Muscle of arm (tissue), 12 donors: ENCODE measurements around the gene LRP2BP. TPM values are rescaled to one million over a fixed set of nuclear protein-coding genes. Genes with fewer than 3 reads are reported as not detected.
"Not testable (repeated sequence)": the region's sequence is repeated elsewhere in the genome, so short reads cannot be mapped to it uniquely, and the experiment has no call there.

Experiments used
- DNase-seq: peaks from one replicate; pipeline ENCODE4 v3.0.0-alpha.2; 2013
- polyA plus RNA-seq, 12 donors: library from polyadenylated mRNA; unstranded; fragments of 120-200 nt; gene quantifications; one replicate each; pipeline ENCODE4 v1.2.1, GENCODE V29; 2013; ENCODE audit not compliant: insufficient read length in 12 of 12

LRP2BP gene
- polyA plus RNA-seq, 12 donors: 2.0 to 8.2 (median 4.2) TPM; not detected in 1

DNA sequence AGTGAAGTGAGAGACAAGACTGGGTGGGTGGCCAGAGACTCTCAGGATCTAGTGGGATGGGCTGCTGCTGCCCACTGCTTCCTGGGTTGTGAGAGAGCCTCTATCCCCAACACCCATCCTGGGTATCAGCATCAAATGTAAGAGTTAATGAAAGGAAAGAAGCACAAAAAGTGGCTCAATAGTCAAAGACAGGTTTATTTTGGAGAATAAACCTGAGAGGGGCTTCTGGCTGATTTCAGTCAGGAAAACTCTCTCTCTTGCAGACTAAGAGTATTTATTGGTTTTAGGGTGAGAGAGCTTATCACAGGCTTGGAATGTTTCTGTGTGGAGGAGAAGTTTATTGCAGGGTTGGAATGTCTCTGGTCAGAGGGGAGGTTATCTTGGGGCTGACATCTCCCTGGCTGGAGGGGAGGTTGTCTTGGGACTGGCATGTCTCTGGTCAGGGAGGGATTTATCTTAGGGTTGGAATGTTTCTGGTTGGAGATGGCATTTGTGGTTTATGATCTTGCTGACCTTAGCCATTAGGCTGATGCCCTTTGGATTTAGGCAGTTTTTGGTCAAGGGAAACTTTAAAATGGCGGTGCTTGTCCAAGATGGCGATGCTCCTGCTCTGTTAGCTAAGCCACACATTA lies 65.7 kb downstream of the LRP2BP start:
- not testable (repeated sequence) for DNase-seq

DNA sequence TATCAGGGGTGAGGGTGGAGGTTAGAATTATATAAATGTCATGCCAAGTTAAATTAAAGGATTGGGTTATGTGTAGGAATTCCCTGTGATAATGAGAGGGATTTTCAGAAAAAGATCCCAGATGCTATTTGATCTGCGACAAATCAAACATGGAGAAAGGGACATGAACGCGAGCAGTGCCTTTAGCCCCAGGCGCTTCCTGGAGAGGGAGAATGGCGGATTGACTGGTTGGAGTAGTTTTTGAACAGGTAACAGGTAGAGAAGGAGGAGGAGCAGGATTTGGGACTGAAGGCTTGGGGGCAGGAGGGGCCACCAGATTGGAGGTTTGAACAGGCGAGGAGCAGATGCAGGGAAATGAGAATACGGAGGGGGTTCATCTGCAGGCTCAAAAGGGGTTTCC lies 67.1 kb downstream of the LRP2BP start:
- no peak for DNase-seq

DNA sequence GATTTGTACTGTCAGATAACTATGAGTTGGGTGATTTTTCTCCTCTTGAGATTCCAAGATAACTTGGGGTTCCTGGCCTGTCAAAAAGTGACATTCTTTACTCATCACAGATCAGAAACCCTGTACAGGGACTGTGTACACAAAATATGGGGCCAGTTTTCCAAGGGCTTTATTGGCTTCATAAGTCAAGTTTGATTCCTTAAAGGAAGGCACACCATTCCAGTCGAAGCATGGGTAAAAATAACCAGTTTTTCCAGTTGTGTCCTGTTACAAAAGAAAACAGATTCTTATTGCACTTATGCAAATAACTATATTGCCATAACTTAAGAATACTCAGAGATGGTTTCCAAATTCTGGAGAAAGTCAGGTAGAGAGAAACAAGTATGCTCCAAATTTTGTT lies 70.0 kb downstream of the LRP2BP start:
- DNase-seq: not testable (repeated sequence)

DNA sequence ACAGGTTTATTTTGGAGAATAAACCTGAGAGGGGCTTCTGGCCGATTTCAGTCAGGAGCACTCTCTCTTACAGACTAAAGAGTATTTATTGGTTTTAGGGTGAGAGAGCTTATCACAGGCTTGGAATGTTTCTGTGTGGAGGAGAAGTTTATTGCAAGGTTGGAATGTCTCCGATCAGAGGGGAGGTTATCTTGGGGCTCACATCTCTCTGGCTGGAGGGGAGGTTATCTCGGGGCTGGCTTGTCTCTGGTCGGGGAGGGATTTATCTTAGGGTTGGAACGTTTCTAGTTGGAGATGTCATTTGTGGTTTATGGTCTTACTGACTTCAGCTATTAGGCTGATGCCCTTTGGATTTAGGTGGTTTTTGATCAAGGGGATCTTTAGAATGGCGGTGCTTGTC lies 71.4 kb downstream of the LRP2BP start:
- not testable (repeated sequence) for DNase-seq

DNA sequence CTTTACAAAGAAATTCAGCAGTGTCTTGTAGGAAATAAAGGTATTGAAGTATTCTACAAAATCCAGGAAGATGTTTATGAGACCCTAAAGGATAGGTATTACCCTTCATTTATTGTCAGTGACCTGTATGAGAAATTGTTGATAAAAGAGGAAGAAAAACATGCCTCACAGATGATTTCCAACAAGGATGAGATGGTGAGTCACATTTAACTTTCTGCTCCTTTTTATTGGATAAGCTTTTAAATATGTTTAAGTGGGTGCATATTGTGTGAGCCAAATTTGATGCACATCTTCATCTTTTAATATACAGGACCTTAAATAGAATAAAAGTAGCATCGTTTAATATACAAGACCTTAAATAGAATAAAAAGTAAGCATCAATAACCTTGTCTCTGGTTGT lies 72.1 kb downstream of the LRP2BP start:
- no peak for DNase-seq

DNA sequence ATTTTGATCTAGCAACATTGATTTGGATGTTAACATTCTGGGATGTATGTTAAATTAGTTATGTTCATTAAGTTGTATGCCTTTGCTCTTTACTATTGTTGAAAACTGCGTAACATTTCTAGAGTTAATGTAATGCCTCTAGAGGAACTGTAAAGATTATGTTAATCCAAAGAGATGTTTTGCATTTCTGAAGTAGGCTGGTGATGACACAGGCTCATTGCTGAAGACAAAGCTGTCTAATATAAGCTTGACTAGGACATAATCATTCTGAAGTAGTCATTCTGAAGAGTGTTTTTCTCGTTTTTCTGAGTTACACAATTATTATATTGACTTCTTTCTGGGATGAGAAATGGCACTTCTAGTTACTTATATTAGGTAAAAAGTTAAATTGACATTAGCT lies 72.9 kb downstream of the LRP2BP start:
- no peak for DNase-seq

DNA sequence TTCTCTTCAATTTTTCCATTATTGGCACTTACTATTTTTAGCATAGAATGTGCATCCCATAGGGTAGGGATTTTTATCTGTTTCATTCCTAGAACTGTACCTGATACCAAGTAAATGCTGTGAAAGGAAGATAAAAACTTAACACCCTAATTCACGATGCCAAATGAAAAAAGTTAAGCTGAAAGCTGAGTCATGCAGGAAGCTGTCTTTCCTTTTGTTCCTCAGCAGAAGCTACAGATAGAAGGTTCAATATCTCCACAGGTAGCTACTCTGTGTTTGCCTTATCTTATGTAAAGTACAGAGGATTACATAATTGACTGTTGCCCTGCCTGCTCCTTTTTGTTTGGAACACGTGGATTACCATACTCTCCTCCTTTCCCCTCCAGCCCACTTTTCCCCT lies 77.0 kb downstream of the LRP2BP start:
- DNase-seq: no peak

DNA sequence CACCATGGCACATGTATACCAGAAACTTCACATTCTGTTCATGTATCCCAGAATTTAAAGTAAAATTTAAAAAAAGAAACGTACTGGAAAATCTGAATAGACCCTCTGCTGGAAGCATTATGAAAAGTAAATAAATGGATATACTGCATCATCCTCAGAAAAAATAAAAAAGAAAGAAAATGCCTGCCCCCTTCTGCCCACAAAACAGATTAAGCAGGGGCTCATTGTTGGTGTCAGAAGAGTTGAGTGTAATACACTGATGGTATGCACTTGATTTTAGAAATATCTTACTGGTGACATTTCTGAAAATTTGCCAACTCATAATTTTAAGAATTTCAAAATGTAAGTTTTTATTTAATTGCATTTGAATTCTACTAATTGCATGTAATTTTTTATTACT lies 77.8 kb downstream of the LRP2BP start:
- DNase-seq: no peak

DNA sequence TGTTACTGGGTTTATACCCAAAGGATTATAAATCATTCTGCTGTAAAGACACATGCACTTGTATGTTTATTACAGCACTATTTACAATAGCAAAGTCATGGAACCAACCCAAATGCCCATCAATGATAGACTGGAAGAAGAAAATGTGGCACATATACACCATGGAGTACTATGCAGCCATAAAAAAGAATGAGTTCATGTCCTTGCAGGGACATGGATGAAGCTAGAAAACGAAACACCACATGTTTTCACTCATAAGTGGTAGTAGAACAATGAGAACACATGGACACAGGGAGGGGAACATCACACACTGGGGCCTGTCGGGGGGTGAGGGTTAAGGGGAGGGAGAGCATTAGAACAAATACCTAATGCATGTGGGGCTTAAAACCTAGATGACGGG lies 78.3 kb downstream of the LRP2BP start:
- DNase-seq: not testable (repeated sequence)

Other genes with a start within 250 kb of the LRP2BP start
- gene CFAP97, start 191.9 kb downstream of the LRP2BP start, polyA plus RNA-seq: 10 to 100 TPM in 11 of 12 donors, not detected in 1; 27.3 to 43.7 (median 35.3) TPM
- 10 to 100 TPM in 2 of 12 donors, 1 to 10 TPM in 9, not detected in 1; 7.1 to 12.0 (median 9.3) TPM for gene SNX25, start 186.3 kb downstream of the LRP2BP start, polyA plus RNA-seq
- gene ANKRD37, start 917 bp upstream of the LRP2BP start, polyA plus RNA-seq: 10 to 100 TPM in 11 of 12 donors, not detected in 1; 13.5 to 40.3 (median 21.0) TPM
- 10 to 100 TPM in 11 of 12 donors, not detected in 1; 39.4 to 59.1 (median 51.5) TPM for gene UFSP2, start 30.0 kb upstream of the LRP2BP start, polyA plus RNA-seq
- gene CCDC110, start 75.8 kb upstream of the LRP2BP start, polyA plus RNA-seq: 1 to 10 TPM in 10 of 12 donors, not detected in 2; 1.1 to 3.3 (median 2.0) TPM
- 100 to 1,000 TPM; 198 to 740 (median 501) TPM for gene PDLIM3, start 139.6 kb upstream of the LRP2BP start, polyA plus RNA-seq